HepG2 (cell line): ENCODE data around the gene LHFPL2. TPM values are rescaled to one million over a fixed set of nuclear protein-coding genes. Genes with fewer than 3 reads are reported as not detected.
A peak's percentile ranks its signal among the peaks of the same experiment; 100 is the strongest.

ENCODE experiments used
- ATF4 ChIP-seq, 2 experiments: fragments of 450-650 bp in 1 of 2; sonication (generic) in 1 of 2; formaldehyde crosslinking; IDR thresholded peaks; 2 replicates each; pipeline versions ENCODE4 v1.5.0 to v1.8.0; 2020 to 2022; ENCODE audit warnings: mild to moderate bottlenecking in 1 of 2, missing genetic modification reagents in 1 of 2
- CHCHD3 ChIP-seq: sonication (generic); formaldehyde crosslinking; IDR thresholded peaks from 2 replicates; pipeline ENCODE4 v1.8.0; 2022; ENCODE audit warnings: mild to moderate bottlenecking, missing genetic modification reagents, moderate library complexity
- E2F5 ChIP-seq: sonication (generic); formaldehyde crosslinking; conservative IDR thresholded peaks from 2 replicates; pipeline ENCODE4 v1.4.0; 2020; ENCODE audit warnings: missing genetic modification reagents
- EEA1 ChIP-seq: sonication (generic); formaldehyde crosslinking; IDR thresholded peaks from 2 replicates; pipeline ENCODE4 v1.5.1; 2020; ENCODE audit warnings: mild to moderate bottlenecking, missing genetic modification reagents, borderline replicate concordance
- FOXO1 ChIP-seq: sonication (generic); formaldehyde crosslinking; IDR thresholded peaks from 2 replicates; pipeline ENCODE4 v1.4.0; 2020; ENCODE audit warnings: missing genetic modification reagents
- GFI1 ChIP-seq: sonication (generic); formaldehyde crosslinking; IDR thresholded peaks from 2 replicates; pipeline ENCODE4 v1.5.0; 2020; ENCODE audit warnings: missing genetic modification reagents, mild to moderate bottlenecking, borderline replicate concordance
- GLMP ChIP-seq: sonication (generic); formaldehyde crosslinking; IDR thresholded peaks from 2 replicates; pipeline ENCODE4 v1.9.0; 2021; ENCODE audit warnings: missing genetic modification reagents, mild to moderate bottlenecking, borderline replicate concordance
- HNRNPK ChIP-seq: fragments of 200-400 bp; formaldehyde crosslinking; IDR thresholded peaks from 2 replicates; pipeline ENCODE4 v1.6.1; 2018; ENCODE audit warnings: low read length, low read depth, moderate library complexity, mild to moderate bottlenecking; ENCODE audit not compliant: poor library complexity, severe bottlenecking
- JUND ChIP-seq: sonication (generic); formaldehyde crosslinking; IDR thresholded peaks from 2 replicates; pipeline ENCODE4 v1.8.0; 2022; ENCODE audit warnings: mild to moderate bottlenecking, missing genetic modification reagents
- PHF20 ChIP-seq: sonication (generic); formaldehyde crosslinking; IDR thresholded peaks from 2 replicates; pipeline ENCODE4 v1.5.0; 2020; ENCODE audit warnings: mild to moderate bottlenecking, missing genetic modification reagents
- POGZ ChIP-seq: sonication (generic); formaldehyde crosslinking; IDR thresholded peaks from 2 replicates; pipeline ENCODE4 v1.4.0; 2020; ENCODE audit warnings: mild to moderate bottlenecking, missing genetic modification reagents
- TEAD2 ChIP-seq: sonication (generic); formaldehyde crosslinking; IDR thresholded peaks from 2 replicates; pipeline ENCODE4 v1.9.0; 2021; ENCODE audit warnings: missing genetic modification reagents
- THYN1 ChIP-seq: sonication (generic); formaldehyde crosslinking; IDR thresholded peaks from 2 replicates; pipeline ENCODE4 v1.8.1; 2023; ENCODE audit warnings: low read depth, mild to moderate bottlenecking, moderate library complexity, missing genetic modification reagents, borderline replicate concordance
- TOPORS ChIP-seq: sonication (generic); formaldehyde crosslinking; IDR thresholded peaks from 2 replicates; pipeline ENCODE4 v1.8.0; 2023; ENCODE audit warnings: mild to moderate bottlenecking, missing genetic modification reagents
- UBTF ChIP-seq: sonication (generic); formaldehyde crosslinking; IDR thresholded peaks from 2 replicates; pipeline ENCODE4 v1.4.0; 2020; ENCODE audit warnings: mild to moderate bottlenecking, missing genetic modification reagents
- ZBTB7A ChIP-seq: sonication (generic); formaldehyde crosslinking; IDR thresholded peaks from 2 replicates; pipeline ENCODE4 v1.8.0; 2022; ENCODE audit warnings: mild to moderate bottlenecking, missing genetic modification reagents
- ZC3H13 ChIP-seq: sonication (generic); formaldehyde crosslinking; IDR thresholded peaks from 2 replicates; pipeline ENCODE4 v1.8.1; 2023; ENCODE audit warnings: mild to moderate bottlenecking, missing genetic modification reagents, moderate library complexity
- ZNF17 ChIP-seq: sonication (generic); formaldehyde crosslinking; IDR thresholded peaks from 2 replicates; pipeline ENCODE4 v1.5.0; 2020; ENCODE audit warnings: mild to moderate bottlenecking, missing genetic modification reagents
- ZNF263 ChIP-seq: sonication (generic); formaldehyde crosslinking; IDR thresholded peaks from 2 replicates; pipeline ENCODE4 v1.4.0; 2020; ENCODE audit warnings: missing genetic modification reagents
- ZNF292 ChIP-seq: sonication (generic); formaldehyde crosslinking; IDR thresholded peaks from 2 replicates; pipeline ENCODE4 v1.8.1; 2022; ENCODE audit warnings: mild to moderate bottlenecking, low read depth, missing genetic modification reagents, borderline replicate concordance
- ZNF446 ChIP-seq: sonication (generic); formaldehyde crosslinking; IDR thresholded peaks from 2 replicates; pipeline ENCODE4 v1.5.0; 2020; ENCODE audit warnings: mild to moderate bottlenecking, missing genetic modification reagents
- ZNF777 ChIP-seq: sonication (generic); formaldehyde crosslinking; IDR thresholded peaks from 2 replicates; pipeline ENCODE4 v1.4.0; 2020; ENCODE audit warnings: missing genetic modification reagents
- ZNF784 ChIP-seq: sonication (generic); formaldehyde crosslinking; IDR thresholded peaks from 2 replicates; pipeline ENCODE4 v1.5.1; 2020; ENCODE audit warnings: missing genetic modification reagents, mild to moderate bottlenecking, borderline replicate concordance
- ZZZ3 ChIP-seq: sonication (generic); formaldehyde crosslinking; IDR thresholded peaks from 2 replicates; pipeline ENCODE4 v1.4.0; 2020; ENCODE audit warnings: missing genetic modification reagents, mild to moderate bottlenecking, borderline replicate concordance
- polyA plus RNA-seq, 8 experiments: library from polyadenylated mRNA; depleted of rRNA in 3 of 8; stranded (reverse) in 7 of 8; unstranded in 1 of 8; fragments of >200 nt; fragmentation: Illumina TruSeq in 4 of 8; extraction: Trizol in 4 of 8; gene quantifications; 2 replicates each; pipeline versions ENCODE4 v1.2.1 to v1.2.3, GENCODE V29; 2011 to 2016; ENCODE audit warnings: low read depth in 4 of 8, missing spikeins in 1 of 8, mixed read lengths in 1 of 8; ENCODE audit not compliant: insufficient read depth in 1 of 8
- total RNA-seq, 5 experiments: library from RNA; depleted of rRNA; stranded (reverse); fragments of >200 nt; fragmentation: Illumina TruSeq; extraction: Trizol; gene quantifications; 2 replicates each; pipeline ENCODE4 v1.2.3, GENCODE V29; 2016; ENCODE audit warnings: low read depth in 1 of 5

LHFPL2 gene
- total and polyA plus RNA-seq, 2 of the 13 experiments (the other 11 are each of a cell fraction or from before 2014, with no cell fraction given) = 6.0 to 20.0 TPM

GRCh38 chr5:78647838-78648358 lies 674 bp downstream of the LHFPL2 start (continued):
- TF ChIP-seq ZNF784 (CRISPR knock-in tag) (no peak), TOPORS (0 out of 2 replicates have a peak, but pooled peaks have one; percentile 13), FOXO1 (CRISPR knock-in tag) (no peak), POGZ (no peak; the same call in 1 of the 2 replicates), ZNF777 (peak; percentile 57), ZBTB7A (CRISPR knock-in tag) (no peak), GFI1 (CRISPR knock-in tag) (no peak), HNRNPK (peak; percentile 12), ZC3H13 (no peak), UBTF (CRISPR knock-in tag) (peak; percentile 82; the same call in 1 of the 2 replicates), ZNF446 (CRISPR knock-in tag) (peak; percentile 49; the same call in 1 of the 2 replicates), ZZZ3 (CRISPR knock-in tag) (no peak), GLMP (CRISPR knock-in tag) (no peak), ZNF263 (CRISPR knock-in tag) (no peak), EEA1 (CRISPR knock-in tag) (no peak), ZNF17 (no peak), E2F5 (CRISPR knock-in tag) (no peak), JUND (no peak), THYN1 (CRISPR knock-in tag) (no peak), CHCHD3 (CRISPR knock-in tag) (no peak), PHF20 (CRISPR knock-in tag) (no peak), TEAD2 (no peak), ZNF292 (CRISPR knock-in tag) (no peak), ATF4 (CRISPR knock-in tag; IDR thresholded peaks at IDR 0.05) (peak in 1 of 2 experiments; percentile 29; a peak in 1 of 4 replicates)
